HT1080 (cell line): ENCODE measurements around the gene INHA. TPM values are rescaled to one million over a fixed set of nuclear protein-coding genes. Genes with fewer than 3 reads are reported as not detected.

Experiments
- DNase-seq: peaks from one replicate; pipeline ENCODE4 v3.0.0-alpha.2; 2015; ENCODE audit warnings: low read depth
- polyA plus RNA-seq, 2 experiments: library from polyadenylated mRNA; depleted of rRNA; stranded (reverse); fragments of >200 nt; gene quantifications; 2 replicates each; pipeline ENCODE4 v1.2.3, GENCODE V29; 2015
- total RNA-seq: library from RNA; depleted of rRNA; stranded (reverse); fragments of >200 nt; shearing (Covaris generic); gene quantifications from 2 replicates; pipeline ENCODE4 v1.2.3, GENCODE V29; 2014; rRNA removed

Gene INHA, protein sequence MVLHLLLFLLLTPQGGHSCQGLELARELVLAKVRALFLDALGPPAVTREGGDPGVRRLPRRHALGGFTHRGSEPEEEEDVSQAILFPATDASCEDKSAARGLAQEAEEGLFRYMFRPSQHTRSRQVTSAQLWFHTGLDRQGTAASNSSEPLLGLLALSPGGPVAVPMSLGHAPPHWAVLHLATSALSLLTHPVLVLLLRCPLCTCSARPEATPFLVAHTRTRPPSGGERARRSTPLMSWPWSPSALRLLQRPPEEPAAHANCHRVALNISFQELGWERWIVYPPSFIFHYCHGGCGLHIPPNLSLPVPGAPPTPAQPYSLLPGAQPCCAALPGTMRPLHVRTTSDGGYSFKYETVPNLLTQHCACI
- total RNA-seq: not detected in 2 replicates
- polyA plus RNA-seq (2015; cell fraction: cytosol; rRNA removed): 0.16 and 0.31 TPM in 2 replicates
- polyA plus RNA-seq (2015; cell fraction: nucleus; rRNA removed): 3.9 and 4.8 TPM in 2 replicates

DNA sequence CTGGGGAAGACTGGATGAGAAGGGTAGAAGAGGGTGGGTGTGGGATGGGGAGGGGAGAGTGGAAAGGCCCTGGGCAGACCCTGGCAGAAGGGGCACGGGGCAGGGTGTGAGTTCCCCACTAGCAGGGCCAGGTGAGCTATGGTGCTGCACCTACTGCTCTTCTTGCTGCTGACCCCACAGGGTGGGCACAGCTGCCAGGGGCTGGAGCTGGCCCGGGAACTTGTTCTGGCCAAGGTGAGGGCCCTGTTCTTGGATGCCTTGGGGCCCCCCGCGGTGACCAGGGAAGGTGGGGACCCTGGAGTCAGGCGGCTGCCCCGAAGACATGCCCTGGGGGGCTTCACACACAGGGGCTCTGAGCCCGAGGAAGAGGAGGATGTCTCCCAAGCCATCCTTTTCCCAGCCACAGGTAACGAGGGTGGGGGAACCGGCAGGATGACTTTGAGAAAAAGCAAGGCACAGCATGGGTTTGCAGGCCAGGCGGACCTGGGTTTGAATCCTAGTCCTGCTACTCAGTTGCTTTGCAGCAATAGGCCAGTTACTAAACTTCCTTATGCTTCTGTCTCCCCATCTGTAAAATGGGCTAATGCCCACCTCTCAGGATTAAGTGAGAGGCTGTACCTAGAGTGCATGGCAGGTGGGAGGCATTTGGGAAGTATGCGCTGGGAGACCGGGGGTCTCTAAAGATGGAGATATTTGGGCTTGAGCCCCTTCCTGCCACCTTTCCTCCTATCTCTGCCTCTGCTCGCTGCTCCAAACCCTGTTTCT, at the start of gene INHA:
Gene INHA (plus strand): TSS at position 74 of the 765 bp plus-strand sequence. CDS start 65 bp downstream, at position 139.
- DNase-seq: no peak

DNA sequence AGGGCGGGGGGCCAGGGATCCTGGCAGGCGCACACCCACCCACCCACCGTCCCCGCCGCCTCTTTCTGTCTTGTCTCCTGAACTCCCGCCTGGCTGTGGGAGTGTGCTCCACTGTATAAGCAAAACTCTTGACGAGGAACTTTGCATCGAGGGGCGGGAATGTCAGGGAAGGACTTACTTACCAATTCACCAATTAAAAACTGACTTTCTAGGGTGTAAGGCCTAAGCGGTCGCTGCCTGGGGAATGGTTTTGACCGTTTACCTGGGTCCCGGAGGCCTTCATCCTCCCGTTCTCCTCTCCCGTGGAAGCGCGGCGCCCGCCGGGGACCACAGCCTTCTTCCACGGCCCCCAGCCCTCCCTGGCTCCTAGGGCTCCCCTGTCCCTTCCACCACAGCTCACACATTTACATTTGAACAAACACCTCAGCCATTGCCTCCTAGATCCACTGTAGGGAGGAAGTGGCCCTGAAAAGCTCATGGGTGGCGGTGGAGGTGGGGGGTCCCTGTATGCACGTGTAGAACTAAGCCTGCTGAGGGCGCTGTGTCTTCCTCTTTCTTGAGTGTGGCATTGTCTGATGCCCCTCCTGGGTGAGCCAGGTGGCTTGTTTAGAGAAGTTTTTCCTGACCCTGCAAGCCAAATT, 49.0 kb upstream of the INHA start:
- DNase-seq: no peak

DNA sequence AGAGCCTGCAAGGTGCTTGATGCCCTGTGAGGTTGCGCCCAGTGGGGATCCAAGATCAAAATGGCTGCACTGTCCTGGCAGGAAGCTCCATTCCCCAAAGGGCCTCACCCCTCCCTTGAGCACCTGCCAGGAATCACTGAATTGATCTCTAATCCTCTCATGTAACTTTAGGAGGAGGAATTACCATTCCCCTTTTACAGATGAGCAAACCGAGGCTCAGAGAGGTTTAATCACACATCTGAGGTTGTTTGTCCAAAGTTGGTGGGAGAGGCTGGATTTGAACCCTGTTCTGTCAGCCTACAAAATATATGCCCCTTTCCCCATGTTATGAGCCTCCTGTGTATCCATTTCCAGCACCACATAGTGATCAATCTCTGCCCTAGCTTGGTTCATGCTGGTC, 47.3 kb upstream of the INHA start:
- DNase-seq: no peak

DNA sequence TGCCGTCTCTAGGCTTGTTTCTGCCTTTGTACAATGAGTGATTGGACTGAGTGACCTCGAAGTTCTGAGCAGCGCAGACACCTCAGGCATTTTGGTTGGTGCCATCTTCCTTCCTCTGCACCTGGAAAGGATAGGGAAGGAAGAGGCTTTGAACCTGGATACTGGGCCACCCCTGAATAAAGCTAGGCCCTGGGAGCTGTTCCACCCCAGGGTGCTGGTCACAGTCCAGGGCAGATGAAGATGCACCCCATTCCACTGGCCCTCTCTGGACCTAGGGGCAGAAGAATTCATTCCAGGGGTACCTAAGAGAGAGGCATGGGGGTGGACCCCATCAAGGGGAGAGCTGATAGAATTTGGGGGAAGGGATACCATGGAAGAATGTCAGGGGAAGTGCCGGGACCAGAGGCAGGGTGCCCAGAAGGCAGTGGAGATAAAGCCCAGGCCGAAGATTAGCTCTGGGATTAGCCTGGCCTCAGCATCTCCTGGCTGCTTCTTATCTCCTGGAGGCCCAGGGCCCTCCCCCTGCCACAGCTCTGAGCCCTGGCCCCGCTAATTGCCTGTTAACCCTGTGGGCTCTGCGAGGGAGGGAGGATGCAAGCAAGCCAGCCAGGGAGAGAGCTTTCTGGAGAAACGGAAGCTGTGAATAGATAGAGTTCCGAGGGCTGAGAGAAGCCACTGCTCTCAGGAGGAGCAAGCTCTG, 46.4 kb upstream of the INHA start:
- no peak for DNase-seq

DNA sequence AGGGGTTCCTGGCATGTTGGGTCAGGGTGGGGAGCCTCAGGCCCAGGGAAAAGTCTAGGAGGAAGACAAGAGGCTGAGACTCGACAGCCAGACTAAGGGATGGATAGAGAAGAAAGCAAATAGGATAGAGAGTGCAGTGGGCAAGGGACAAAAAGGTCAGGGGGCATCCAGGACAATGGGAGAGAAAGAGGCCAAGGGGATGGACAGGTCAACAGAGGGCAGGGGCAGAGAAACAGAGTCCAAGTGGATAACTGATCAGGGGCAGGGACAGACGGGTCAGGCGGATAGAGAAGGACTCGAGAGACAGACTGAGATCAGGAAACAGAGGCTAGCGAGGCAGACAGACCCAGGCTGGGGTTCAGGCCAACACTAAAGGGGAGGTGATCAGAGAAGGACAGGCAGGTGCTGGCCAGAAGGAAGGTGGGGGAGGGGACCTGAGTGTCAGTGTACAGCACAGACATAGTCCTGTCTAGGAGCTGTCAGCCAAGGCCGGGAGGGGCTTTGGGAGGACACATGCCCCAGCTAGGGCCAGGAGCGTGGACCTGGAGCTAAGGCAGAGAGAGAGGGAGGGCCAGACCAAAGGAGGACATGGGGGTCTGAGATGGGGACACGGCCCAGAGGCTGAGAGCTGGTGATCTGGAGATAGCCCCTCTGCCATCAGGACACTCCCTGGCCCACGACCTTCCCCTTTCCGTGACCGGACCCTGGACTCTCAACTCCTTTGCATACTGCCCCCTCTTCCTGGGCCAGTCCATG, 45.6 kb upstream of the INHA start:
- no peak for DNase-seq

DNA sequence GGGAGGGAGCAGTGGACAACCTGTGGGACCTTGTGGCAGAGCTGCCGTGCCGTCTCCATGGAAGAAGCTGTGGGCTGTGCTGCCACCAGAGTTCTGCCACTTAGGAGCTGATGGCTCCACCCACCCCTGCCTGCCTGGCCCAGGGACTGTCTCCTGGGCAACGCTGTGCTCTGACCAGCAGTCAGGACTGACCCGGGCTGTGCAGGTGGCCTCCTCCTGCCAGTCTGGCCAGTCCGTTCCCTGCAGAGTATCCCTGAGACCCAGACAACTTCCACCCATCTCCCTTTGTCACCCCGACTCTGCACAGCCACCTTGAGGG, 45.1 kb upstream of the INHA start:
- DNase-seq: no peak

DNA sequence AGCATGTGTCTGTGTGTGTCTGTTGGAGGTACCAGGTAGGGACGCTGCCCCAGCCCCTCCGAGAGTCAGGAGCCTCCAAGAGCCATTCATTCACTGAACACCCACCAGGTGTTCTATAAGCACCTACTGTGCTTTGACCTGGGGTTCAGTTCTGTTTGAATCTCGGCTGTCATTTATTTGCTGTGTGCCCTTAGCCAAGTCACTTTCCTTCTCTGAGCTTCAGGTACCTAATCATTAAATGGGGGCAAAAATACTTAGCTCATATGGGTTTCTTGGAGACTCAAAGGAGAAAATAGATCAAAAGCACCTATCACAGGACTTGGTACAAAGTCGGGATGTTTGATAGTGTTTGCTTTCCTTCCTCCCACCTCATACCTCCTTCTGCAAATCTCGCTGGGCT, 44.6 kb upstream of the INHA start:
- no peak for DNase-seq

DNA sequence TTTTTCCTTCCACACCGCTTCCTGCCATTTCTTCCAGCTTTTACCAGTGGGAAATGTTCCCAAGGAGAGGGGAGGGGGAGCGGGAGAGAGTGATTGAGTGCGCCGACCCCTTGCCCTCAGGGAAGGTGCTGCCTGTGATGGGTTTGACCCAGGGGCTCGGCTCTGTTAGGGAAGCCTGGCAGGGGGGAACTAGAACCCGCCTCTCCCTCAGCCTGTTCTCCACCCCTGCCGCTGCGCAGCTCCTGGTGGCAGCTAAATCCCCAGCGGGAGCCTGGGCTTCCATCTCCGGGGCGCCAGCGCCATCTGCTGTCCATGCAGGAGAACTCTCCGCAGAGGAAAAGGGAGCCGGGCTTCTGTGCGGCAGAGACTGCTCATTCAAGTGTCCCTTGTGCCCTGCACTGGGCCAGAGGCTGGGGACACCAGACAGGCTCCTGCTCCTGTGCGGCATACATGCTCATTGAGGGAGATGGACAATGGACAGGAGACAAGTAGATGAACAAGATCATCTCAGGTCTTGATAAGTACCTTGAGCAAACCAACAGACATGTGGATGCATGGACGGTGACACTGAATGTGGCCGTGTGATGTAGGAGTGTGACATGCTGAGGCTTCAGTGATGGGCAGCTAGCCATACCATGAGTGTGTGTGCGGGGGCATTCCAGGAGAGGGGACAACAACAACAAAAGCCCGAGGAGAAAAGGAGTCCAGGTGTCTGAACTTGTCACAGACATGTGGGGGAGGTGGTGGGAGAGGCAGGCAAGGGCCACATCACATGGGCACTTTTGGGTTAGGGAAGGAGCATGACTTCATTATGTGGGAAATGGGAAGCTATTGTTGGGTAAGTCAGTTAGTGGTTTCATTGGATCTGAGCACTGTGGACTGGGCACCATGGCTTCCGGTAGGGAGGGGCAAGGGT, 41.8 kb upstream of the INHA start:
- peak; percentile 71 for DNase-seq

DNA sequence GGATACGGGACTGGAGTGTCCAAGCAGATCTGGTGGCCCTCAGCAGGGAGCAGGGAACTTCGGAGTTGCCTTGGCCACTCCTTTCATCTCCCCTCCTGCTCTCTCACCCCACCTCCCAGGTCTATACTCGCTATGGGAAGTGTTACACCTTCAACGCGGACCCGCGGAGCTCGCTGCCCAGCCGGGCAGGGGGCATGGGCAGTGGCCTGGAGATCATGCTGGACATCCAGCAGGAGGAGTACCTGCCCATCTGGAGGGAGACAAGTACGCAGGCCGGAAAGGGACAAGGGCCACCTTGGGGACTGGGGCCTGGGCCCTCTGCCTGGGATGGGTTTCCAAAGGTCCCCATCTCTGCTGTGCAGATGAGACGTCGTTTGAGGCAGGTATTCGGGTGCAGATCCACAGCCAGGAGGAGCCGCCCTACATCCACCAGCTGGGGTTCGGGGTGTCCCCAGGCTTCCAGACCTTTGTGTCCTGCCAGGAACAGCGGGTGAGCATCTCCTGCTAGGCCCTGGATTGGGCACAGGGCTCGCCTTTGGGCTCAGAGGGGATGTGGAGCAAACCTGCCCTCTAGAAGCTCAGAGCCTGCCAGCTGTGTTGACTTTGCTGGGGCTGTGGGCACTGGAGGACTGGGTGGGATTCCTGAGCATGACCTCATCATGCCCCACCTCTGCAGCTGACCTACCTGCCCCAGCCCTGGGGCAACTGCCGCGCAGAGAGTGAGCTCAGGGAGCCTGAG, 40.3 kb upstream of the INHA start:
- DNase-seq: no peak

DNA sequence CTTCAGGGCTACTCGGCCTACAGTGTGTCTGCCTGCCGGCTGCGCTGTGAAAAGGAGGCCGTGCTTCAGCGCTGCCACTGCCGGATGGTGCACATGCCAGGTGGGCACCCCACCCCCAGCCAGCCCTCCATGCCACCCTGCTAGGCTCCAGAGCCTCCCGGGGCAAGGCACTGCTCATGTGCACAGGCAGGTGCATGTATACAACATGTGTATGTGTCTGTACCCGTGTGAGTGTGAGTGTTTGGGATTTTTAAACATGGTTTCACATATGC, 39.8 kb upstream of the INHA start:
- no peak for DNase-seq

DNA sequence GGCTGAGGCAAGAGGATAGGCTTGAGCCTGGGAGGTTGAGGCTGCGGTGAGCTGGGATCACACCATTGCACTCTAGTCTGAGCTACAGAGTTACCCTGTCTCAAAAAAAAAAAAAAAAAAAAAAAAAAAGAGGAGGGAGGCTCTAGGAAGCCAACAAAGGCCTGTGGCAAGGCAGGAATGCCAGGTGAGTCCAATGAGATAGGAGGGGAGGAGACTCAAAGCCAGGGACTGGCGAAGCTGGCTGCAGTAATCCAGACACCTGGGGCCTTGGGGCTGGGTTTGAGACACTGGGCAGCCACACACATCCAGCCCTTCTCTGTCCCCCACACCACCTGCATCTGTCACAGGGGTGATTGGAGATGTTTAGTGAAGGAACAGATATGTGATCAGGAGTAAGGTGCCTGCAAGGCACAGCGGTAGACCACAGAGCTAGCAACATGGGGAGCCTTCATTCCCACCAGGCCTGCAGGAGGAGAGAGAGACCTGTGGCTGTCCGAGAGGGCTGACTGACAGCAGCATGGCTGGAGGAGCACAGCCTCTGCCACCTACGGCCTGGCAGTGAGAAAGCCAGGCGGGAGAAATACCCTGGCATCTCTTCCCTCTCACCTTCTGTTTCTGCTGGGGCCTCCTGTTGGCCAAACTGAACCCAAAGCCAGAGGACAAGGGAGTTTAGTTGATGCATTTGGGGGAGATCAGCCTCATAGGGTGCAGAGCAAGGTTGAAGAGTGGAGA, 38.0 kb upstream of the INHA start:
- DNase-seq: no peak

DNA sequence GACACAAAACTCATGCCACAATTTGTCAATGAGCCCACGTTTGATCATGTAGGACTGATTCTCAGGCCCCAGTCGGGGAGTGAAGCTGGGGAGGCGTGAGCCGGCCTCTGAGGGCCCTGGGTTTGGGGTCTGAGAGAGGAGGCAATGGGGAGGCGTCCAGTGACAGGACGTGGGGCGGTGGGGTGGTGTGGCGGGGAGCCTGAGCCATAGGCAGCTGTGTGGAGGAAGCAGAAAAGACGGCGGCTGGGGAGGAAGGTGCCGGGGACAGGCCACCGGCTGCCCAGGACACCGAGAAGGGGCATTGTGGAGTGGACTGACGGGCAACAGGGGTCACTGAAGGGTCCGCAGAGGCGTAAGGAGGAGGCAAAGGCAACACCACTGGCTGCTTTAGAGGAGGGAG, 35.7 kb upstream of the INHA start:
- DNase-seq: no peak

DNA sequence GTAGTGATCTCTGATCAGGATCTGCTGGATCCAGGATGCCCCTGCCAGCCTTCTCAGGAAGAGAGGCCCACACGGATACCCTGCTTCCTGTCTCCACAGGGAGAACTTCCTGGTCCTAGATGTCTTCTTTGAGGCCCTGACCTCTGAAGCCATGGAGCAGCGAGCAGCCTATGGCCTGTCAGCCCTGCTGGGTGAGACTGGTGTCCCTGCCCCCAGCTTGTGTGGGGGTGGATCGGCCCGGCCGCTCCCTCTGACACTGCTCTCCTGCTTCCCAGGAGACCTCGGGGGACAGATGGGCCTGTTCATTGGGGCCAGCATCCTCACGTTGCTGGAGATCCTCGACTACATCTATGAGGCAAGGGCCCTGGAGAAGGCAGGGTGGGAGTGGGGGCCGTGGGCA, 35.1 kb upstream of the INHA start:
- no peak for DNase-seq

DNA sequence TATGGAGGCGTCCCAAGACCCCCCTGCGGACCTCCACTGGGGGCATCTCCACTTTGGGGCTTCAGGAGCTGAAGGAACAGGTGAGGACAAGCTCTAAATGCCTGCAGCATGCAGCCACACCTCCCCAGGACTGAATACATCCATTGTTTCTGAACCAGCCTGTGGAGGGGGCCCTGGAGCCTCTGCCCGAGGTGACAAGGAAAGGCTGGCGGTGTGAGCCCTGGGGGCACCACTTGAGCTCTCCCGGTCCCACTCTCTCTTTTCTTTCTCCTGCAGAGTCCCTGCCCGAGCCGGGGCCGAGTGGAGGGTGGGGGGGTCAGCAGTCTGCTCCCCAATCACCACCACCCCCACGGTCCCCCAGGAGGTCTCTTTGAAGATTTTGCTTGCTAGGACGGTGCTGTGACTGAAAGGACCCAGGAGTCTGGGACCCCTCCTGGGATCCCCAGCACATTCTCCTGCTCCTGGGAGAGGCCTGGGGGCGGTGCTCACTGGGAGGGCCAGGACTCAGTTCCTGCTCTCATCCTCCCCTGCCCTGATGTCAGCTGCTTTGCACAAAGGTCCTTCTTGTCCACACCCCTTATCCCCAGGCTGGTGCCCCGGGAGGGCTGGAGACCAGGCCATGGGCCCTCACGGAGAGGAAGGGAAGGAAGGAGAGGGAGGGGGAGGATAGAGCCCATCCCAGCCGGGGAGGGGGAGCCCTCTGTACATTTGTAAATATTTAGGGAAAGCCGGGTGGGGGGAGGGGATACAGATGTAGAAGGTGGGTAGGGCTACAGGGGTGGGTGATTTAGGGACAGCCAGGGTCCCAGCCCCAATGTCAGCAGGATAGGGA, 34.2 kb upstream of the INHA start:
- no peak for DNase-seq

DNA sequence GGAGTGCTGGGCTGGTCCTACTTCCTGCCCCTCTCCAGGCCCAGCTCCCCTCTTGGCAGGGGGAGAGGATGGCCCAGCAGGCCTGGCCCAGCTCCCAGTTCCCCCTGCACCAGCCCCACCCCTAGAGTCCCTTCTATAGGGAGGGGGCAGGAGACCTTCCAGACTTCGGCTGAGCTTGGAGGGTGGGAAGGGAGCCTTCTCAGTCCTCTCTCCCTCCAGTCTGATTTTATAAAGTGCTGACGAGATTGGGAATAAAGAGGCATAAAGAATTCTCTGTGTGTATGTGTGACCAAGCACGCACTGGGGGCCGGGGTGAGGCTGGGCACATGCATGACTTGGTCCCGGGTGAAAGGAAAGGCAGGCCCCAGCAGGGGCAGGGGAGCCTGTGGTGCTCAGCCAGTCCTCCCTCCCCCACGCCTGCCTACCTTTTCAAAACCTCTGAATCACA, 33.6 kb upstream of the INHA start:
- DNase-seq: no peak

DNA sequence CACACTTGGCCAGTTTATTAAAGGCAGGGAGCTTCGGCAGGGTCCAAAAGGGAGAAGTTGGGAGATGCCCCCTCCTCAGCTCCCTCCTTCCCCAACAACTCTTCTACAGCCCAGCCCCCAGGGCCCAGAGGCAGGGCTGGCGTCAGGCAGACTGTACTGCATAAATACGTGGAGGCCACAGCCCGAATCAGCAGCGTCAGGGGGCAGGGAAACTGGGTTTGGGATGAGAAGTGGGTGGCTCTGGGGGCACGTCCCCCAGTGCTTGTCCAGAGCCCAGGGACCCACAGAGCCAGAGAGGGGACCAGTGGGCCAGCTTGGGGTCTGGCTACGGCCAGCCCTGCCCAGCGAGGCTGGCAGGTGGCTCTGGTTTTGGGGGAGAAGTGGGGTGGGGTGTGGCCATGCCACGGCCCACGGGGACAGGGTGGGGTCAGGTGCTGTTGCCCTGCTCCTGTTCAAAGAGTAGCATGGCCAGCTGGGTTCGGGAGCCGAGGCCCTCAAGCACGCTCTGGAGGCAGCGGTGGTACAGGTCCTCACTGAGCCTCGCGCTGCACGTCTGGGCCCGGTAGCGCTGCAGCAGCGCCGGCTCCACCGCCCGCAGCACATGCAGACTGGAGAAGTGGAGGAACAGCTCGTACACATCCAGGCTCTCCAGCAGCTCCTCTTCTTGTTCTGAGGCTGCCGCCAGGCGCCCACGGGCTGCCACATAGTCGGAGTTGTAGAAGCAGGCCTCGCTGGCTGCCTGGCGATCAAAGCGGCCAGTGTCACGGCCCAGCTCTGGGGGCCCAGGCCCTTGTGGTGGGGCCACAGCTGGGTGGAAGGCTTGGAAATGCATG, 32.9 kb upstream of the INHA start:
- no peak for DNase-seq
